Measurements from ENCODE around the gene IGFBP2. TPM values are rescaled to one million over a fixed set of nuclear protein-coding genes. Genes with fewer than 3 reads are reported as not detected.

The IGFBP2 gene
- total and polyA plus RNA-seq, 2 of the 4 experiments (the other 2 are of a cell fraction), result 33.5 to 236 TPM

DNA sequence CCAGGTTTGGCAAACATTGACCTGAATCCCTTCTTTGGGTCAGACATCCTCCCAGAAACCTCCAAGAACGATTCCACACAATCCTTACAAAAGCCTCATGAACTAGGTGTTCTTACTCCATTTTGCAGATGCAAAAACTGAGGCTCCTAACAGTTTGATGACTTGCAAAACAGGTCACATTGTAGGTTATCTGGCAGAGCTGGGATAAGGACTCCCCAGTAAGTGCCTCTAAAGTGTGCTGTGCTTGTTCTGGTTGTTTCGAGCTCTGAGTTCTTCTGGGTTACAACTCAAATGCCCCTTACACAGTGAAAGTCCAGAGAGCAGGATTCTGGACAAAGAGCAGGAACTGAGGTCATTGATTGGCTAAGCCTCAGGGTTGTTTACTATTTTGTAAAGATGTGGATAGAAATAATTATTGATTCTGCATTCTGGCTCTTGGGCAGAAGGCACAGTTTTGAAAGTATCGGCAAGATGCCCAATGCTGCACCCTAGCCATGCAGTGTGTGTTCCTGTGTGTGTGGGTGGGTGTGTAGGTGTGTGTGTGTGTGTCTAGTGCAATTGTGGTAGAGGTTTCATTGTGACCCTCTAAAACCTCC lies 17.0 kb upstream of the IGFBP2 start:
- H2AK5ac ChIP-seq (ENCODE audit: low read depth, low read length), result no peak overlapping the region
- DNase-seq (no peak), ATAC-seq (ENCODE audit: low read depth) (no peak)
- no peak overlapping the region for H3K56ac ChIP-seq (ENCODE audit: extremely low read depth, insufficient read depth, low read length)
- peaks cover 7% of the 10 kb centered on the region; the same call in 1 of the 2 replicates for H3K4me1 ChIP-seq (ENCODE audit: control insufficient read depth, insufficient read depth, low read length)
- in situ Hi-C loops (cut with MboI; ENCODE audit: low sequenced_read_pairs) (no loop called here), intact Hi-C loops (cut with micrococcal nuclease) (no loop called here), dilution Hi-C loops (cut with HindIII; ENCODE audit: low sequenced_read_pairs, unreplicated experiment) (no loop called here)
- no peak overlapping the region for H3K4me3 ChIP-seq (ENCODE audit: insufficient read depth, low read depth, low read length)
- H3K4me2 ChIP-seq (ENCODE audit: low read depth, low read length), result no peak overlapping the region
- H4K8ac ChIP-seq (ENCODE audit: low read depth in 2 of 2, low read length in 2 of 2), result no peak overlapping the region
- peaks cover 17% of the 10 kb centered on the region for H3K27me3 ChIP-seq (ENCODE audit: control insufficient read depth, insufficient read depth, low read length)
- BruUV-seq (replicated peaks), result no TSS peak
- H3K9me1 ChIP-seq (ENCODE audit: insufficient read depth, low read length), result no peaks in the 10 kb centered on the region
- H2BK20ac ChIP-seq (ENCODE audit: low read depth, low read length), result no peak overlapping the region
- H2AK9ac ChIP-seq (replicated peaks; ENCODE audit: low read depth, low read length, poor library complexity), result no peak overlapping the region
- TF ChIP-seq, protein P1, sequence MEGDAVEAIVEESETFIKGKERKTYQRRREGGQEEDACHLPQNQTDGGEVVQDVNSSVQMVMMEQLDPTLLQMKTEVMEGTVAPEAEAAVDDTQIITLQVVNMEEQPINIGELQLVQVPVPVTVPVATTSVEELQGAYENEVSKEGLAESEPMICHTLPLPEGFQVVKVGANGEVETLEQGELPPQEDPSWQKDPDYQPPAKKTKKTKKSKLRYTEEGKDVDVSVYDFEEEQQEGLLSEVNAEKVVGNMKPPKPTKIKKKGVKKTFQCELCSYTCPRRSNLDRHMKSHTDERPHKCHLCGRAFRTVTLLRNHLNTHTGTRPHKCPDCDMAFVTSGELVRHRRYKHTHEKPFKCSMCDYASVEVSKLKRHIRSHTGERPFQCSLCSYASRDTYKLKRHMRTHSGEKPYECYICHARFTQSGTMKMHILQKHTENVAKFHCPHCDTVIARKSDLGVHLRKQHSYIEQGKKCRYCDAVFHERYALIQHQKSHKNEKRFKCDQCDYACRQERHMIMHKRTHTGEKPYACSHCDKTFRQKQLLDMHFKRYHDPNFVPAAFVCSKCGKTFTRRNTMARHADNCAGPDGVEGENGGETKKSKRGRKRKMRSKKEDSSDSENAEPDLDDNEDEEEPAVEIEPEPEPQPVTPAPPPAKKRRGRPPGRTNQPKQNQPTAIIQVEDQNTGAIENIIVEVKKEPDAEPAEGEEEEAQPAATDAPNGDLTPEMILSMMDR (conservative IDR thresholded peaks at IDR 0.05; ENCODE audit: low read depth, low read length), result no peak
- TF ChIP-seq RCOR1 (IDR thresholded peaks at IDR 0.05; ENCODE audit: insufficient replicate concordance, low read length), result no peak
- TF ChIP-seq BHLHE40 (IDR thresholded peaks at IDR 0.05; ENCODE audit: low read depth, low read length), result no peak
- H3K23ac ChIP-seq (ENCODE audit: low read depth, low read length), result no peak overlapping the region
- H3K36me3 ChIP-seq (ENCODE audit: control insufficient read depth, insufficient read depth, low read length), result no peaks in the 10 kb centered on the region
- no peak overlapping the region for H4K91ac ChIP-seq (ENCODE audit: insufficient read depth, low read depth, low read length)
- H3K9me3 ChIP-seq (ENCODE audit: control insufficient read depth, insufficient read depth, low read length), result no peaks in the 10 kb centered on the region
- H3K14ac ChIP-seq (replicated peaks; ENCODE audit: low read depth, low read length), result no peak overlapping the region
- no peaks in the 10 kb centered on the region for H4K20me1 ChIP-seq (ENCODE audit: insufficient read depth, low read length)
- H3K79me1 ChIP-seq (ENCODE audit: low read depth in 1 of 2, low read length in 2 of 2), result no peaks in the 10 kb centered on the region
- H4K5ac ChIP-seq (ENCODE audit: low read depth, low read length), result no peak overlapping the region
- no peak overlapping the region for H3K18ac ChIP-seq (ENCODE audit: low read depth, low read length)
- no peak overlapping the region for H3K9ac ChIP-seq (ENCODE audit: low read depth, low read length)
- WGBS, 2 experiments (ENCODE audit: extremely low coverage in 2 of 2, insufficient read length in 1 of 2), result no CpG with 5 or more reads among the region's 3 CpGs
- H2BK120ac ChIP-seq (ENCODE audit: low read depth, low read length), result no peak overlapping the region
- H2BK5ac ChIP-seq (ENCODE audit: low read depth, low read length, poor library complexity, severe bottlenecking), result no peak overlapping the region
- no peak overlapping the region for H3K27ac ChIP-seq (ENCODE audit: insufficient read depth, low read length)
- no peak overlapping the region for H3K4ac ChIP-seq (ENCODE audit: low read depth, low read length)
- no peak overlapping the region for H2AFZ ChIP-seq (replicated peaks; ENCODE audit: low read length, poor library complexity)
- CTCF ChIA-PET, result no interaction called here
- no peak overlapping the region for H2BK15ac ChIP-seq (ENCODE audit: low read depth, low read length)
- POLR2A ChIA-PET (ENCODE audit: unreplicated experiment), result no interaction called here
